Germinal center (tissue), 1 donor: ENCODE data around the gene MT1B.

ENCODE experiments used
- DNase-seq: peaks from one replicate; pipeline ENCODE4 v3.0.0; 2012; ENCODE audit warnings: mixed read lengths, low spot score

Gene MT1B

DNA sequence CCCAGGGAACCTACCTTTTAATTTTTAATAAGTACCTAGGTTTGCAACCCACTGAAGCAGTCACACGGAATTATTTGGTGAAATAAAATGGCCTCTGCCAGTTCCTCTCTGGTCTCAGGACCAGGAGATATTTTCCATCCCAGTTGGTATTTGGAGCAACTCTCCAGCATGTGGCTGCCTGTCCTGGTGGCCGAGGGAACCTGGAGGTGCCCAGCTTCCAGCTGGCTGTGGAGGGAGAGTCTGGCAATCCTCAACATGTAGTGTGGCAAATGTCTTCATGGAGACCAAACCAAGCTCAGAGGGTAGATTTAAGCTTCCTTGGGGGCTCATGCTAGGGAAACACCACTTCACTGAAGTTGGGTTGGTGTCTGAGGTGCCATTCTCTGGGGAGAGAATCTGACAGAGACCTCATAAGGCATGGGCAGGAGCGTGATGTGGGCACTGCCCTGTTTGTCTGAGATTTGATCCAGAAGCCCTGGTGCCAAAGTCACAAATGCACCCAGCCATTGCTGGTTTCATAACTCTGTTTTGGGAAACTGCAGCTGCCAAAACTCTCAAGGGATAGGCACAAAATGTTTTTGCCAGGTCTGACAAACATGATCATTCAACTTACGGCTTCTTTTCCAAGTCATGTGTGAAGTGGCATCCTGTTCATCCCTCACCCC lies 33.4 kb downstream of the MT1B start:
- DNase-seq: no peak

DNA sequence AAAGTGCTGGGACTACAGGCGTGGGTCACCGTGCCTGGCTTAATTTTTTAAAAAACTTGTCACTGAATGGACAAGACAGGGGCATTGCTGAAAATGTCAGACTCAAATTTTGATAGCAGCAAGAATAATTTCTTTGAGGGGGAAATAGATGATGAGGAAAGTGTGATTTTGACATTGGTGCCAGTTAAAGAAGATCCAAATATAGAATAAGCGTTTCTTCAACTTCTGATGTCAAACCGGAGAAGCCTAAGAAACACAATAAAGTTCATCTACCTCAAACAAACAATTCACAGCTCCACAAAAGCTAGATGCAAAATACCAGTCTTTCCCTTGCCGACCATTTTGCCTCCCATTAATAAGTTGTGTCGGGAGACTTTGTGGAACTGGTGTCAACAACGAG lies 35.1 kb downstream of the MT1B start:
- no peak for DNase-seq

DNA sequence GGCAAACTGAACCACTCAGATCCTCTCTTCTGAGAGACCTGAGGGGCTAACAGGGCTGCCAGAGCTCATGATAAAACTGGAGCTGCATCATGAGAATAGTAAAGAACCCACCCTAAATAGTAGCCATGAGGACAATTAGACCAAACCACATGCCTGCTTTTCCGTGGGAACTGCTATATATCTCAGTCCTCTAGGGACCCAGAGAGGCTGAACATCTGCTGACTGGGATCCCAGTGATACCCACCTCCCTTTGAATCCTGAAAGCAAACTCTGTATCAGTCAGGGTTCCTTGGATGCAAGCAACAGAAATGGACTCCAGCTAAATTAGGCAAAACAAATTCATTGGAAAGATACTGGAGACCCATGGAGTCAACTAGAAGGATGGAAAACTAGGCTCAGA lies 37.1 kb downstream of the MT1B start:
- DNase-seq: no peak

DNA sequence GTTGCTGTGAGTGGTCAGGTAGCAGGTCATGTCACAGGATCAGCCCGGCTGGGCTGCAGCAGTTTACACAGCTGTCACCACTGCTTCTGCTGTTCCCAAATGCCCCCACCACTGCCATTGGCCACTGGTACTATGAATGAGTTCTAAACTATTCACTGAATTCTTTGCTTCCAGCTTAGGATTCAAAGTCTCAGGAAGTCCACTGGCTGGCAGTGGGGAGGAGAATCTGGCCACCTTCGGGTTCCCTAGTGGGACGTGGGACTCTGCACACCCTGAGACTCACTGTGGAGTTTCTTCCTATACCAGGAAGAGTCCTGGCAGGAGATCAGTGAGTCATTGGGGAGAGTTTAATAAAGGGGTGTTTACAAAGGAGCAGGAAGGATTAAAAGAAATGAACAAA lies 37.5 kb downstream of the MT1B start:
- DNase-seq: no peak

GRCh38 chr16:56690420-56691122 lies 38.9 kb downstream of the MT1B start:
- no peak for DNase-seq

GRCh38 chr16:56691885-56692284 lies 40.2 kb downstream of the MT1B start:
- no peak for DNase-seq

DNA sequence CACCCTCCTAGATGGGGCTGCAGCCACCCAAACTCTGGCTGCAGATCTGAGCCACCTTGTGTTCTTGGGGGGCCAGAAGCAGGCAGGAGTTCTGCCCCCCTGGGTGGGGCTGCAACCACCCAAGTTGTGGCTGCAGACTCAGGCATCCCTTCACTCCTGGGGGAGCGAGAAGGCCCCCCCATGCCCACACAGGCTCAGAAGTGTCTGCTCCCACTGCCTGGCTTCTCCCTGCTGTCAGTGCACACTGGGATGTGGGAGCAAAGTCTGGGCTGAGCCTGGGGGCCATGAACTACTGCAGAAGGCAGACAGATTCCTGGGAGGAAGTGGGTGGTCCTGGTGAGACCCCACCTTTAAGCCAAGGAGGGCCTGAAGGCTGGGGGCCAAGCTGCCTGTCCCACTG lies 43.6 kb downstream of the MT1B start:
- no peak for DNase-seq

DNA sequence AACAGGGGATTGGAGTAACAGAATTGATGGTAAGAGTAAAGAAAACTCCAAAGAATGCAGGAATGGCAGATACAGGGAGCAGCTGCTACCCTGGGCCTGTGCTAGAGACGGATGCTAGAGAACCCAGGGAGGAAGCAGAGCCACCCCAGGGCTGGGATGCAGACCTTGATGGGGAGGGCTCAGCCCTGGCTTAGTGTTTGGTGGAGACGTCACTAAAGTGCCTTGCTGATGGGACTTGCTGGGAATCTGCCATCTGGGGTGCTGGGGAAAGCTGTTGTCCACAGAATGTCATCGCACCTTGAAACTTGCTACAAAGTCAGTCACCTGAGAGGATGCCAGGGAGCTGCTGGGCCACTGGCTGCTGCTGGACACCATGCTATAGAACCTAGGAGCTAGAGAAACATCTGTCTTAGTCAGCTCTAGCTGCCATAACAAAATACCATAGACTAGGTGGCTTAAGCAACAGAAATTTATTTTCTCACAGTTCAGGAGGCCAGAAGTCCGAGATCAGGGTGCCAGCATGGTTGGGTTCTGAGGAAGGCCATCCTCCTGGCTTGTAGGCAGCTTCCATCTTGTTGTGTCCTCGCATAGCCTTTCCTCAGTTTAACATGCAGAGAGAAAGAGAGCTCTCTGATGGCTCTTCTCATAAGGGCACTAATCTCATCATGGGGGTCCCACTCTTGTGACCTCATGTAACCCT lies 45.9 kb downstream of the MT1B start:
- no peak for DNase-seq

GRCh38 chr16:56700195-56700594 lies 48.5 kb downstream of the MT1B start:
- no peak for DNase-seq

GRCh38 chr16:56700631-56701030 lies 48.9 kb downstream of the MT1B start:
- no peak for DNase-seq

DNA sequence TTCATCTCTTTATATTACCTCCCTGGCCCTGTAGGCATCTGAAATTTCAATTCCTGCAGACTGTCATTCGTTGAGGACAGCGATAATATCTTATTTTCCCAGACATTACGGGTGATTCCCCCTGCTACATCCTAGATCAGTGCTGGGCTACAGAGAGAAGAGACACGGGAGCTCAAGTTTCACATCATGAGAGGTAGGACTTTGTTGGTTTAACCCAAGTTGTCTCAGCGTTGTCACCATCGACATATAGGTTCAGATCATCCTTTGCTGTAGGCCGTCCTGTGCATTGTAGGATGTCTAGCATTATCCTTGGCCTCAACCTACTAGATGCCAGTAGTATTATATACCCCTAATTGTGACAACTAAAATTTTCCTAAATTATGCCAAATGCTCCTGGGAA lies 49.8 kb downstream of the MT1B start:
- DNase-seq: no peak
